HUES48 (cell line): Measurements from ENCODE around the gene CDH12.

Experiments
- H3K27ac ChIP-seq: one replicate; pipeline ENCODE4 v1.7.0; 2013; ENCODE audit warnings: low read depth, low read length, inconsistent platforms
- H3K27me3 ChIP-seq: 2 replicates; pipeline ENCODE4 v1.6.1; 2013; ENCODE audit warnings: mild to moderate bottlenecking, low read length; ENCODE audit not compliant: control insufficient read depth, insufficient read depth
- H3K36me3 ChIP-seq: 2 replicates; pipeline ENCODE4 v1.6.1; 2013; ENCODE audit warnings: low read length; ENCODE audit not compliant: control insufficient read depth, insufficient read depth
- H3K4me1 ChIP-seq: 2 replicates; pipeline ENCODE4 v1.6.1; 2013; ENCODE audit warnings: mild to moderate bottlenecking, low read length; ENCODE audit not compliant: control insufficient read depth, insufficient read depth
- H3K4me3 ChIP-seq: 2 replicates; pipeline ENCODE4 v1.5.1; 2013; ENCODE audit warnings: mild to moderate bottlenecking, low read depth, low read length
- H3K9ac ChIP-seq: 2 replicates; pipeline ENCODE4 v1.6.1; 2013; ENCODE audit warnings: mild to moderate bottlenecking, low read depth, low read length, moderate library complexity
- H3K9me3 ChIP-seq: 2 replicates; pipeline ENCODE4 v1.6.1; 2013; ENCODE audit warnings: low read length; ENCODE audit not compliant: control insufficient read depth, insufficient read depth

The CDH12 gene

DNA sequence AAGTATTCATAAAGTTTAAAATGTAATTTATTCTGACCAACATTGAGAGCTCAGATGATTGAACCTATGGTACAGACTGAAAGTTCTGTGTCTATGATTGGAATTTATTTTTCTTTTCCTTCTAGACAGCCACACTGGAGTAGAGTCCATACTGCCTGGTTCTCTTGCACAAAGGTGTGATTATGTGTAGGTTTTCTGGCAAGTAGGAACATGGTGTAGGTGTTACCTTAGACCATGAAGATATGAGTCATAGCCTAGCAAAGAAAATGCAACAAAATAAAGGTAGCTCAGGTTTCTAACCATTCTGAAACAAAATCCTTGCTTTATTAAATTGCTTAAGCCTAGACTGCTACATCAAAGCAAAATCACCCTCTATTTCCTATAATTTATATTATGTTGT lies 143.4 kb downstream of the CDH12 start:
- Histone ChIP-seq H3K4me3 (no peak overlapping the region), H3K9me3 (no peaks in the 10 kb centered on the region), H3K27me3 (no peaks in the 10 kb centered on the region), H3K27ac (no peak overlapping the region), H3K4me1 (no peaks in the 10 kb centered on the region), H3K36me3 (no peaks in the 10 kb centered on the region), H3K9ac (no peak overlapping the region)

DNA sequence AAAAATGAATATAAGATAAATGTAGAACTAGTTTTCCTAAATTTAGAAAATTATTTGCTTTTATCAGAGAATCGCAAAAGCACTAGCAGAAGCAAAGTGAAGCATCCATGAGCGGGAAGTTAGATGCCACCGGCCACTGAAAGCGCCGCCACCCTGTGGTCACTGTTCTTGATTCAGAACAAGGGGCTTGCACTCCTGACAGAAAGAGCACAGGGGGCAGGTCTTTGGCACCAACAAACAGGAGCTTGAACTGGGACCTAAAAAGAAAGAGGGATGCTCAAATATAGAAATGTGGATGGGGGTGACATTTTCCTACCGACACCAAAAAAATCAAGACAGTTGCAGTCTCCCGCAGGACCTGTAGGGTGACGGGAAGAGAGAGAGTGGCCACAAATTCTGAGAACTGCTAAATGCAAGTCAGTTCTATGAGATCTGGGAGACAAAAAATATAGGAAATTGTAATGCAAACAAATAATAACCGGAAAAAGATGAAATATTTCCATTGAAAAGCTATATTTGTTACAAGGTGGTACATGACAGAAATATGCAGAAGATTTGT lies 144.3 kb downstream of the CDH12 start:
- Histone ChIP-seq H3K36me3 (no peaks in the 10 kb centered on the region), H3K9me3 (no peaks in the 10 kb centered on the region), H3K4me3 (no peak overlapping the region), H3K27ac (no peak overlapping the region), H3K4me1 (no peaks in the 10 kb centered on the region), H3K27me3 (no peaks in the 10 kb centered on the region), H3K9ac (no peak overlapping the region)

DNA sequence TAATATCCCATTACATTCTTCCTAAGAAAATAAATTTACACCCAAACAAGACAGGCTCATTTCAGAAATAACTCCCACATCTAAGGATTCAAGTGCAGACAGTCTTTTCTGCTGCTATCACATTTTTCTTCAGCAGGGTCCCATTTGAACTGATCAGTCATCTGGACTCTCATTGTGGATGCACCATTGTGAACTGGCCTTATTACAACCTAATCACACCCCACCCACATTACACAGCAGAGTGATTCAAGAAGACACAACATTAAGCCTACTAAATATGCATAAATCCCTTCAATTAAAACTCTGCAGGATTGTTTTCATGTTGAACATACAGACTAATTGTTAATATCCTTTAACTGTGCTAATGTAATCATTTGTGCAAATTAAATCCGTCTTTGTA lies 146.2 kb downstream of the CDH12 start:
- Histone ChIP-seq H3K4me1 (no peaks in the 10 kb centered on the region), H3K9ac (no peak overlapping the region), H3K4me3 (no peak overlapping the region), H3K36me3 (no peaks in the 10 kb centered on the region), H3K27me3 (no peaks in the 10 kb centered on the region), H3K27ac (no peak overlapping the region), H3K9me3 (no peaks in the 10 kb centered on the region)

DNA sequence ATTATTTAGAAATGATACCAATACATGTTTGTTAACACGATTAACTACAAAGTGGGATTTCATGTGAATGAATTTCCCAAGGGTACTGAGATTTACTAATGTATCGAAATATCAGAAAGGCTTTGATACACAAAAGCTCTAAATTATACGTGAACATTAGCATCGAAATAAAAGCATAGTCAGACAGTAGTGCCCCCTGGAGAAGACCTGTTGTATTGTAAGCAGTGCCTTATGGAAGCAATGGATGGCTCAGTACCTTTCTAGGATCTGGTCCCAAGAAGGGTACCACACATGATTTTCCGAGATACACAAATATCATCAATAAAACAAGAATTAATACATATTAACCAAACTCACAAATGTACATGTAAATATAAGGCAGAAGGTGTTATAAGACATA lies 153.8 kb downstream of the CDH12 start:
- no peak overlapping the region for H3K27ac ChIP-seq
- no peaks in the 10 kb centered on the region for H3K27me3 ChIP-seq
- H3K9me3 ChIP-seq: no peaks in the 10 kb centered on the region; the same call in 1 of the 2 replicates
- no peaks in the 10 kb centered on the region for H3K36me3 ChIP-seq
- no peaks in the 10 kb centered on the region for H3K4me1 ChIP-seq
- no peak overlapping the region for H3K9ac ChIP-seq
- no peak overlapping the region for H3K4me3 ChIP-seq

DNA sequence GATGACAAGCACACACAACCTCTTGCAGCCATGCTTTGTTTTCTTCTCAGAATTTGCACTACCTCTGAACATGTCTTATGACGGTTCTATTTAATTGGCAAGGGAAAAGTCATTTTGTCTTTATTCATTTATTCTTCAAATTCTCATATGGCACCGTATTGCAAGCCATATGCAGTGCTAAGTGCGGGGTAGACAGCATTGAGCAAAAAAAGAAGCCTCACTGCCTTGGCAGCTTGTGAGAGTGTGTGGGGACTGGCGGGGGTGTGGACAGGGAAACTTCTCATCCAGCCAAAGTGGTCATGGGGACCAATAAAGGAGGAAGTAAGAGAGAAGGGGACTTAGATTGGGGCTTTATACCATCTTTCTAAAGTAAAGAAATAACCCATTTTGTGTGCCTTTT lies 160.0 kb downstream of the CDH12 start:
- H3K4me3 ChIP-seq: no peak overlapping the region
- H3K27ac ChIP-seq: no peak overlapping the region
- H3K9me3 ChIP-seq: no peaks in the 10 kb centered on the region; the same call in 1 of the 2 replicates
- no peak overlapping the region for H3K9ac ChIP-seq
- H3K36me3 ChIP-seq: no peaks in the 10 kb centered on the region
- no peaks in the 10 kb centered on the region for H3K27me3 ChIP-seq
- H3K4me1 ChIP-seq: no peaks in the 10 kb centered on the region

DNA sequence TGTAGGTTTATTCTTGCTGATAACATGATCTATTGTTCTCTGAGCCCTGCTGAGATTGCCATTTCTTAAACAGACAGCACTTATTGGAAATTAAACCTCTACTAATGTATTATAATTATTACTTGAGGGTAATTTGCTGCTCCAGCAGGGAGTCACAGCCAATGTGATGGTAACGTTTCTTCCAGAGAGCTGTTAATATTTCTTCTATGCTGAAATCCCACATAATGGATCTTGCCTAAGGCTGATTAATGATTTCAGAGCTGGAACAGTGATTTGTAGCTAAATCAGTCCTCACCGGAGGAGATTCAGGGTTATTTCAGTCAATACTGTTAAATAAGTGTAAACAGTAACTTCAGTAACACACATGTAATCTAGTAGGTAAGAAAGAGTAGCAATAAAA lies 170.1 kb downstream of the CDH12 start:
- Histone ChIP-seq H3K9ac (no peak overlapping the region), H3K4me1 (no peaks in the 10 kb centered on the region), H3K9me3 (no peaks in the 10 kb centered on the region), H3K27me3 (no peaks in the 10 kb centered on the region), H3K36me3 (no peaks in the 10 kb centered on the region), H3K27ac (no peak overlapping the region), H3K4me3 (no peak overlapping the region)

DNA sequence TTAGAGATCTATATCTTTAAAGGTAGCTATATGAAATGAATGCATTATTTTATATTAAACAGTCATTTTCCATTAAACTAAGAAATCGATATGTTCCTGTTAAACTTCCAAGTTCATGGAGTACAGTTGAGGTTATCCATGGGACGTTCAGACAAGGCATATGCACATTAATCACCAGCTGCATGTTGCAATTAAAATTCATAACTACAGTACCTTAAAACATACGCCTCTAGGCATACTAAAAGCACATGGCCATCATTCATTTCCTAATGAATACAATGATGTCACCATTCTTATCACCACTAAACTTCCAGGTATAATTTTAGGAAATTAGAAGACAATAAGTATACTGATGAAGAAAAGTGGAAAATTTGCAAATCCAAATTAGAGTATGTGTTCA lies 174.3 kb downstream of the CDH12 start:
- H3K36me3 ChIP-seq: no peaks in the 10 kb centered on the region
- no peak overlapping the region for H3K27ac ChIP-seq
- no peaks in the 10 kb centered on the region for H3K4me1 ChIP-seq
- no peak overlapping the region for H3K4me3 ChIP-seq
- 0 out of 2 replicates have a peak, but pooled peaks cover 3% of the 10 kb centered on the region for H3K9me3 ChIP-seq
- H3K9ac ChIP-seq: no peak overlapping the region
- no peaks in the 10 kb centered on the region for H3K27me3 ChIP-seq

DNA sequence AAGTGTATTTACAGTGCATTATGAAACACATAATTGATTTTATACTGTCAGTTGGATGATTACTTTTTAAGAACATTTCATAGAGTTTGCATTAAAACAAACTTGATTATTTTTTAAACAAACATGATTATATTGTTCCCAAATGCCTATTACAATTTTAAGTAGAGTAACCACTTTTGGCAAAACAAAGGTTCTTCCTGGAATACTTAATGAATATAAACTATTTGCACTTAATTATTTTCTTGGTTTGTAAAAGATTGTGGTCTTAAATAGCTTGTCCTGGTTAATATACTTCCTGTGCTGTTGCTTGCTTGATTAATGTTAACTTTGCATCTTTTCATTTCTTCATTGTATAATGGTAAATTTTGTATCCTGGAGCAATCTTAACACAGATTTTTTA lies 180.0 kb downstream of the CDH12 start:
- no peaks in the 10 kb centered on the region for H3K27me3 ChIP-seq
- H3K4me3 ChIP-seq: no peak overlapping the region
- no peaks in the 10 kb centered on the region for H3K4me1 ChIP-seq
- 0 out of 2 replicates have a peak, but pooled peaks cover 3% of the 10 kb centered on the region for H3K9me3 ChIP-seq
- no peaks in the 10 kb centered on the region for H3K36me3 ChIP-seq
- no peak overlapping the region for H3K27ac ChIP-seq
- no peak overlapping the region for H3K9ac ChIP-seq

DNA sequence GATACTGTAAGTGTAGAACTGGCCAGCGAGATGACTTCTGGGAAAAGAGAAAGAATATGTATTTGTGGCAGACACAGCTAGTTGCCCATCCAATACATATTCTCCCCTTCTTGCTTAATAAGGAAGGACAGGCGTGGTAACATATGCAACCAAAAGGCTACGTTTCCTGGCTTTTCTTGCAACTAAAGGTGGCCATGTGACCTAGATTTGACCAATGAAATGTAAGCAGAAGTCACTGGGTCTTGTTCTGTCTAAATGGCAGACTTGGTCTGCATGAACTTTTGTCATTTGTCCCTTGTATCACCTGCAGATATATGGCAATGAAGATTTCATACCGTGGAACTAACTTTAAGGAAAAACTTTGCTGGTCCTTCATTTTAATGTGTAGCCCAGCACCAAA lies 183.8 kb downstream of the CDH12 start:
- Histone ChIP-seq H3K4me3 (no peak overlapping the region), H3K27ac (no peak overlapping the region), H3K9me3 (no peaks in the 10 kb centered on the region), H3K27me3 (no peaks in the 10 kb centered on the region), H3K36me3 (no peaks in the 10 kb centered on the region), H3K4me1 (no peaks in the 10 kb centered on the region), H3K9ac (no peak overlapping the region)

DNA sequence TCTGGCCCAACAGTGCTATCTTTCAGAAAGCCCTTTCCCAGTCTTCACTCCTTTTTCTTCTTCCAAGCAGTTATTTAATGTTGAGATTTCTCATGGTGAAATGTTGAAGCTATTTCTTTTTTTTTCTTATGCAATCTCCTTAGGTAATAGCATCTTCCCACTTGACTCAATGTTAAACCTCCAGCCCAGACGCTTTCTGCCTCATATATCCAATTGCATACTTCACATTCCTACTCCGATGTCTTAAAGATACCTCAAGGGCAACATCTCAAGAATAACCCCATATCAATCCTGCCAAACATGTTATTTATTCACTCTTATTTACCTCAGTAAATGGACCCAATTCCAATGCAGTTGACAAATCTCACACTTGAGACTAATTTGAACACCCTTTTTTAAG lies 187.3 kb downstream of the CDH12 start:
- Histone ChIP-seq H3K4me3 (no peak overlapping the region), H3K27ac (no peak overlapping the region), H3K4me1 (peaks cover 25% of the 10 kb centered on the region), H3K27me3 (no peaks in the 10 kb centered on the region), H3K36me3 (no peaks in the 10 kb centered on the region), H3K9ac (no peak overlapping the region), H3K9me3 (no peaks in the 10 kb centered on the region)

DNA sequence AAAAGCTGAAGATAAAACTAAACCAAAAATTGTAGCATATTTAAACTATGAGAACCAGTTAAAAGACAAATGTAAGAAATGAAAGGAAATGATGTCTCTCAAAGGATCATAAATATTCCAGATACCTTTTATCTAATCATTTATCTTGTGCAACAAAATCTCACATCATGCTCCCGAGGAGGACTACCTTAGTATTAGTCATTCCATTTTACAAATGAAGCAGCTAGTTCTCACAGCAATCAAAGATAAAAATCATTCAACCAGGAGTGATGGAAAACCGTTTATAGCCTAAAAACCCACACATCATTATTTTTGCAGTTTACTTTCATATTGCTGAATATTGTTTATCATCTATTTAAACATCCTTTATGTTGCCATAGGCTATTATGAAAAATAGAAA lies 190.0 kb downstream of the CDH12 start:
- Histone ChIP-seq H3K36me3 (no peaks in the 10 kb centered on the region), H3K9me3 (no peaks in the 10 kb centered on the region), H3K9ac (no peak overlapping the region), H3K27ac (no peak overlapping the region), H3K27me3 (no peaks in the 10 kb centered on the region), H3K4me3 (no peak overlapping the region), H3K4me1 (peaks cover 32% of the 10 kb centered on the region)

DNA sequence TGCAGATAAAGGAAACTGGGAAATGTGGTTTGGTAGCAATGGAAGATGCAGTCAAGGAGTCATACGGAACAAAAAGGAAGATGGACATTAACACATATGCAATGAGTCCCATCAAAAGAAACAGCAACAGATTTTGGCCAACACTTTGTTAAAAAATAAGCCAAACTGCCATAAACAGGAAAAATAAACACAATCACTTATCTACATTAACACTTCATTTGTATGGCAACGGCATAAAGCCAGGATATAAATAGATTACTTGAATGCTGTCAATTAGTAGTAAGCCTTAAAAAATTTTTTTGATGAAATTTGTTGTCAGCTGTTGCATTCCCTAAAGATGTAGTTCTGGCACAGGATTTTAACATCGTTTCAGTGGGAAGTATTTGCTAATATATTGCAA lies 190.8 kb downstream of the CDH12 start:
- Histone ChIP-seq H3K9ac (no peak overlapping the region), H3K36me3 (no peaks in the 10 kb centered on the region), H3K4me3 (no peak overlapping the region)

More for the DNA sequence above, 190.8 kb downstream of the CDH12 start:
- Histone ChIP-seq H3K27ac (no peak overlapping the region), H3K27me3 (no peaks in the 10 kb centered on the region), H3K4me1 (peaks cover 32% of the 10 kb centered on the region), H3K9me3 (no peaks in the 10 kb centered on the region)
